HEK293T (cell line): Measurements from ENCODE around the gene KBTBD13.

Experiments
- CTCF ChIA-PET: fragments of 350-600 bp; formaldehyde crosslinking; extraction: SDS; loops from one replicate; lab custom pipeline; 2021; ENCODE audit warnings: antibody characterized with exemption, inconsistent platforms; lab: Yijun Ruan, JAX
- POLR2A ChIA-PET: fragments of 350-600 bp; formaldehyde crosslinking; extraction: SDS; loops from one replicate; lab custom pipeline; 2020; ENCODE audit warnings: antibody characterized with exemption, inconsistent platforms; lab: Yijun Ruan, JAX
- DNase-seq: peaks from one replicate; pipeline ENCODE4 v3.0.0; 2012; ENCODE audit warnings: mixed read lengths; ENCODE audit errors: extremely low spot score
- ARNT ChIP-seq: fragments of 450-650 bp; IDR thresholded peaks from 2 replicates; pipeline ENCODE4 v1.6.1; 2017; ENCODE audit warnings: mild to moderate bottlenecking
- BHLHE40 ChIP-seq: fragments of 450-650 bp; IDR thresholded peaks from 2 replicates; pipeline ENCODE4 v1.6.1; 2016; ENCODE audit warnings: mild to moderate bottlenecking, moderate library complexity, borderline replicate concordance
- CTBP1 ChIP-seq: fragments of 450-650 bp; IDR thresholded peaks from 2 replicates; pipeline ENCODE4 v1.6.1; 2016; ENCODE audit warnings: borderline replicate concordance
- ELF4 ChIP-seq: fragments of 450-650 bp; IDR thresholded peaks from 2 replicates; pipeline ENCODE4 v1.6.1; 2017; ENCODE audit warnings: antibody characterized with exemption
- FOXA1 ChIP-seq: fragments of 450-650 bp; IDR thresholded peaks from 2 replicates; pipeline ENCODE4 v1.6.1; 2016; ENCODE audit warnings: mild to moderate bottlenecking
- FOXK2 ChIP-seq: fragments of 450-650 bp; IDR thresholded peaks from 2 replicates; pipeline ENCODE4 v1.6.1; 2016; ENCODE audit warnings: mild to moderate bottlenecking
- FOXM1 ChIP-seq: fragments of 450-650 bp; IDR thresholded peaks from 2 replicates; pipeline ENCODE4 v1.6.1; 2017; ENCODE audit warnings: mild to moderate bottlenecking, borderline replicate concordance
- HDGF ChIP-seq: fragments of 450-650 bp; IDR thresholded peaks from 2 replicates; pipeline ENCODE4 v1.6.1; 2017; ENCODE audit warnings: antibody characterized with exemption, borderline replicate concordance
- L3MBTL2 ChIP-seq: fragments of 450-650 bp; conservative IDR thresholded peaks from 2 replicates; pipeline ENCODE4 v1.6.1; 2016; ENCODE audit warnings: mild to moderate bottlenecking
- NFRKB ChIP-seq: fragments of 450-650 bp; IDR thresholded peaks from 2 replicates; pipeline ENCODE4 v1.6.1; 2016; ENCODE audit warnings: mild to moderate bottlenecking, moderate library complexity
- SP1 ChIP-seq: fragments of 450-650 bp; IDR thresholded peaks from 2 replicates; pipeline ENCODE4 v1.6.1; 2017
- SUZ12 ChIP-seq: fragments of 450-650 bp; IDR thresholded peaks from 2 replicates; pipeline ENCODE4 v1.6.1; 2016; ENCODE audit warnings: mild to moderate bottlenecking
- TARDBP ChIP-seq: fragments of 450-650 bp; IDR thresholded peaks from 2 replicates; pipeline ENCODE4 v1.6.1; 2016
- ZNF384 ChIP-seq: fragments of 450-650 bp; IDR thresholded peaks from 2 replicates; pipeline ENCODE4 v1.6.1; 2016
- TF ChIP-seq, protein P1 (sequence below): fragments of 450-650 bp; IDR thresholded peaks from 2 replicates; pipeline ENCODE4 v1.6.1; 2016

KBTBD13 gene

DNA sequence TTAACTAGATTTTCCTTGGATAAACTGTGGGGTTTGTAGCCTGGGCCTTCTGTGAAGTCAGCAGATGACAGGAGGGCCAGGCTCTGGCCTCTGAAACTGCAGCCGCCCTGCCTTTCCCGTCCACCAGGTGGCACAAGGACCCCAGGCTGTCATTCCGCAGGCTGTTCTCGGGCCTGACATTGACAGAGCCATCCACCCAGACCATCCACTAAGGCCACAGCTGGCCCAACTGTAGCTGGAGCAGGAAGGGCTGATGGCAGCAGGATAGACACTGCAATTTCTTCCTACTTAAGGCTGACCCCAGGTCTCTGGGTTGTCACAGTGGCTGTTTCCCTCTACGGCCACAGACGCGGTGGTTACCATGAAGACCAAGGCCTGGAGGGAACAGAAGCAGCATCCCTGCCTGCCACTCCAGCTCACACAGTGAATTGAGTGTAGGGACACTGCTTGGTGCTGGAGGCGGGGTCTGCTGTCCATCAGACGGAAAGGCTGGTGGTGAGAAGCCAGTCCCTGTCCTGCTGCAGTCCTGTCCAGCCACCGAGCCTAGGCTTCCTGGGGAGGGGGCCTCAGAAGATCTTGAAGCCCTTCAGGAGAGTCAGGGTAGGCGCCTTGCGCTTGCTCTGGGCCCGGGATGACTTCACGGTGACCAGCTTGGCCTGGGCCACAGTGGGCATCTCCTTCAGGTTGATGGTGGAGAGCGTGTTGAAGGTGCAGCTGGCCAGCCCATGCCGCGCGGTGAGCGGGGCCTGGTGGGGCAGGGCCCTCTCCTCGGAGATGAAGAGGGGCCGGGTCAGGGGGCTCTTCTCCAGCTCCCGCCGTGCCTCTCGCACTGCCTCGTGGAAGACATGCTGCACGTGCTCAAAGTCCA, 22.0 kb upstream of the KBTBD13 start:
- CTCF ChIA-PET: interaction anchor here (0.6 to 3.4 kb wide), 7 partner anchors 11 to 47 kb away, joined by 3 to 15 read pairs (median 11); no protein-coding TSS in a partner anchor
- POLR2A ChIA-PET: no interaction called here
- DNase-seq: peak; percentile 72
- TF ChIP-seq FOXK2 (no peak), SUZ12 (no peak), HDGF (no peak)
- TF ChIP-seq, protein P1, sequence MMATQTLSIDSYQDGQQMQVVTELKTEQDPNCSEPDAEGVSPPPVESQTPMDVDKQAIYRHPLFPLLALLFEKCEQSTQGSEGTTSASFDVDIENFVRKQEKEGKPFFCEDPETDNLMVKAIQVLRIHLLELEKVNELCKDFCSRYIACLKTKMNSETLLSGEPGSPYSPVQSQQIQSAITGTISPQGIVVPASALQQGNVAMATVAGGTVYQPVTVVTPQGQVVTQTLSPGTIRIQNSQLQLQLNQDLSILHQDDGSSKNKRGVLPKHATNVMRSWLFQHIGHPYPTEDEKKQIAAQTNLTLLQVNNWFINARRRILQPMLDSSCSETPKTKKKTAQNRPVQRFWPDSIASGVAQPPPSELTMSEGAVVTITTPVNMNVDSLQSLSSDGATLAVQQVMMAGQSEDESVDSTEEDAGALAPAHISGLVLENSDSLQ: peak; percentile 56

DNA sequence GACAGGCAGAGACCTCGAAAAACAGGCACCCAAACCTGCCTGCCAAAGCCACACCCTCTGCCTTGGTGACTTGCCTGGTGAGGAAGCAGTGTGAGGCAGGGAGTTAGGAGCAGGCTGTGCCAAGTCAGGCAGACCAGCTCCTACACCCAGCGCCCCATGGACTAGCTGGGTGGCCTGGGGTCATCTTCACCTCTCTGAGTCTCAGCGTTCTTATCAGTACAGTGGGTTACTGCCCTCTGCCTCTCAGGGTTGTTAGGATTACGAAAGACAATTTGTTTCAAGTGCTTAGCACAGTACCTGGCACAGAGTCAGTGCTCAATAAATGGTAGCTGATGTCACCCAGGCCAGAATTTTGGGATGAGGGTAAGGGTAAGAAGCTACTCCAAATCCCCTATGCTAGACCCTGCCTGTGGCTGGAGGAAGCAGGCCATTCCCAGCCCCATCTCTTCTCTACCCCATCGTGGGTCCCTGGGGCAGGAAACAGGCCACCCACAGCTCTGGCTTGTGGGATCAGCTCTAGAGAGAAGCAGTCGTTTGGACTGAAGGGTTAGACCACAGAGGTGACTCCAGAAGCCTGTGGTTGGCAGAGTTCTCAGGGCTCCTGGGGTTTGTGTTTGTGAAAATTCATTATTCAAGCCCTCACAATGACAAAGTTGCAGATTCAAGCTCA, 21.2 kb upstream of the KBTBD13 start:
- TF ChIP-seq ARNT: no peak
- no peak for TF ChIP-seq SP1
- TF ChIP-seq ELF4: no peak
- TF ChIP-seq SUZ12: no peak
- no peak for DNase-seq
- CTCF ChIA-PET: interaction anchor here (1.9 to 3.4 kb wide), 3 partner anchors 28 to 46 kb away, joined by 11 to 15 read pairs (median 12); no protein-coding TSS in a partner anchor
- POLR2A ChIA-PET: no interaction called here

DNA sequence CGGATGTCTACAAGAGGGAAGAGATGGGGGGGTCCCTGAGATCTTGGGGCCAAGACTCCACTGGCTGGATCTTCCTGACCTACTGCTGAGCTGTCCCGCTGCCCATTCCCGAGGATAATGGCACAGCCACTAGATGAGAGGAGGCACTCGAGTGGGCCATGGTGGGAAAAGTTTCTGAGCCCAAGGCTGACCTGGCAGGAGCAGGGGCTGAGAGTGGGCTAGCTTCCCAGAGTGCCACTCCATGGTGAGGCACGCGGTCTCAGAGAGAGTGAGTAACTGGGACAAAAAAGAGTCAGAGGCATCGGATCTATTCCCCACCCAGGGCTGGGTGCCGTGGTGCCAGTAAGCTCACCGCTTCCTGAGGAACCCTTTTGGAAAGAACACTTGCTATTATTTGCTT, 20.4 kb upstream of the KBTBD13 start:
- TF ChIP-seq ZNF384: no peak
- no peak for TF ChIP-seq FOXA1
- no peak for TF ChIP-seq NFRKB
- TF ChIP-seq FOXM1: no peak
- no peak for TF ChIP-seq SUZ12
- TF ChIP-seq BHLHE40: no peak
- DNase-seq: no peak
- POLR2A ChIA-PET: no interaction called here
- CTCF ChIA-PET: interaction anchor here (1.9 to 2.1 kb wide), 2 partner anchors 31 to 45 kb away, joined by 11 to 12 read pairs; no protein-coding TSS in a partner anchor

DNA sequence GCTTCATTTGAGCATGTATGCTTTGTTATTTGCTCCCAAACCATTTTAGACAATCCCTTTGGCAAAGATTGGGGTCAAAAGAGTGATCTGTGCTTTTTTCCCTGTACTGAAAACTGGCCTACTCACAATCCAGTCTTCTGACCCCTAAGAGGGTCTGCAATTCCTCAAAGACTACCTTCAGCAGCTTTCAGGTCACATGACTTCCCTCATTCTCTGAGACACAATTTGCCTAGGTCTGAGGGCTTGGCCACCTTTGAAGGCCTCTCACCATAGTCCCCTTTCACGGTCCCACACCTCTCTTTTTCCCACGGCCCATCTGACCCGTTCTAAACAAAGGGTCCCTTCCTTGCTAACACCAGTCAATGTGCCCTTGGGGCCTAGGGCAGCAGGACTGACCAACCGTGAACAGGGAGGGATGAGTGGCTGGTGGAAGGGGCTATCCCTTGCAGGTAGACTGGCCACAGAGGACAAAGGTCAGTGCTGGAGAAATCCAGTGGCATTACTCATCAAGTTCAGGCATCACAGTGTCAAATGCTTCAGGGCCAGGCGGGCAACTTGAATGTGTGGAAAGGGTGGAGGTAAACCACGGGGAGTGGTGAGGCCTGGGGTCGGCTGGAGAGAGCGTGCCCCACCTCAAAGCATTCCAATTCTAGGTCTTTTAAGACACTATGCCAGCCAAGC, 19.5 kb upstream of the KBTBD13 start:
- ChIA-PET POLR2A (no interaction called here), CTCF (interaction anchor here (2.1 kb wide), 1 partner anchor 45 kb away, joined by 11 read pairs; no protein-coding TSS in a partner anchor)
- no peak for DNase-seq
- TF ChIP-seq TARDBP (no peak), SUZ12 (no peak), HDGF (no peak)

DNA sequence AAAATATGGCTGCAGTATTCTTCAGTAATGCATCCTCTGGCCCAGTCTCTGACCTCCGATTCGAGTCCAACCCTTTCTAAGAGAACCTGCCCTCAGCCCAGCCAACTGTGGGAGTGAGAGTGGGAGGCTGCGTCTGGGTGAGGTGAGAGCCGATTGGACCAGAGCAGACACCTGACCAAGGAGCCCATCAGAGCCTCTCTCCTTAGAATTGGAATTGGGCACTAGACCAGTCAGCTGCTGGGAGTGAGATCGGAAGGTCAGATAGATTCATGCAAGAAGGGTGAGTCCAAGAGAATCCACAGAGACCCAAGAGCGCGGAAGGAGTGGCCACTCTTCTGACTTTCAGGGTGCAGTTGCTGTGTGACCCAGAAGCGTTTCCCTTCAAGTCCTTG, 19.0 kb upstream of the KBTBD13 start:
- ChIA-PET CTCF (no interaction called here), POLR2A (no interaction called here)
- TF ChIP-seq CTBP1: no peak
- no peak for TF ChIP-seq FOXM1
- no peak for TF ChIP-seq SP1
- no peak for TF ChIP-seq ZNF384
- TF ChIP-seq BHLHE40: no peak
- no peak for TF ChIP-seq ELF4
- no peak for TF ChIP-seq SUZ12
- TF ChIP-seq L3MBTL2: no peak
- no peak for TF ChIP-seq NFRKB
- TF ChIP-seq TARDBP: no peak
- no peak for TF ChIP-seq HDGF
- DNase-seq: no peak

DNA sequence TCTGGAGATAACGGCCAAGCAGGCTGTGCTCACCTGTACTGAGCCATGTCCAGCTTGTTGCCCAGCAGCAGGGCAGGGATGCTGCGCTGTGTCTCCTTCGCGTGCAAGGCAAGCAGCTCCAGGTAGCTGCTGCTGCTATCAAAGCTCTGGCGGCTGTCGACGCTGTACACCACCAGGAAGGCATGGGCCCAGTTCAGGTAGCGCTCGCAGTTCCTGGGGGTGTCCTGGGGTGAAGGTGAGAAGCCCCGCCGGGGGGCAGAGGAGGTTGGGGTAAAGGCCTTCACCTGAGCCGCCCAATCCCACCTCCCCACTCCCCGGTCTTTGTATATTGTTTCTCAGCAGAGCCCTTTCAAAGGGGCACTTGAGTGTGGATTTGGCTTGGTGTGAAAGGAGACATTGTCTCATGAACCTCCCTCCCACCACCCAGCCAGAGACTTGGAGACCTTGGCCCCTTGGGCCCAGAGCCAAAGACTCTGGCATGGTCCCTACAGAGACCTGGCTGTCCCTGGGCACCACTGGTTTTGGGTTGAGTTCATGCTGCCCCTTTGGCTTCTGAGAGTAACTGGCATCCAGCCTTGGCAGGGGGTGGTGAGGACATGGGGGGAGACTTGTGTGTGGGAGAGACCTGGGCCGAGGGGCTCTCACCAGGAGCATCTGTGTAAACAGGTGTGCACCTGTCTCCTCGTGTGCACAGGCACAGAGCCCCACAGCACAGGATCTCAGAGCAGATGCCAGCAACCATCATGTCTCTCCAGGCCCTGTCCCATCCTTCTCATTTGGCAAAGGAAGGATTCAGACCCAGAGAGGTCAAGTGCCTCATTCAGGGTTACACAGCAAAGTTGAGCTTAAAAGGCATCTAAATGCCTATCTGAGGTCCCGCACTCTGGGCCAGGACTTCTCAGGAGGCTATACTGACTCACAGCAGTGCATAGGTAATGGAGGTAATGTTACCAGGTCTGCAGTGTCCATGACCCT, 17.9 kb upstream of the KBTBD13 start:
- DNase-seq: no peak
- ChIA-PET POLR2A (no interaction called here), CTCF (no interaction called here)
- TF ChIP-seq CTBP1: no peak
- TF ChIP-seq HDGF: no peak
- no peak for TF ChIP-seq L3MBTL2
- TF ChIP-seq ELF4: no peak

DNA sequence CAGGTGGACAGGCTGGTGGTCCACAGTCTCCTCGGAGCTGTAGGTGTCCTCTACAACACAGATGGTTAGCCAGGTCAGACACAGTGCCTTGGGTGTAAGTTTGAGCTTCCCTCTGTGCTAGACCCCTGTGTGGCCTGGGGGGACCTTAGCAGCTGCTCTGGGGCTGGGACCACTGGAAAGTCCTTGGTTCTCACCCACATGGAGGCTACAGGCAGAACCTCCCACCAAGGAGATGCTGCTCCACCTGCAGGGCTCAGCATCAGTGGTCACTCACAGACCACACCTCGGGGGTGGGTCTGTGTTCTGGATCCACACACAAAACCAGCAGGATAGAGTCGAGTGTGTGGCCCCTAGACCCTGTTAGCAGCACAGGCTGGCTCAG, 17.2 kb upstream of the KBTBD13 start:
- no peak for TF ChIP-seq NFRKB
- no peak for TF ChIP-seq ZNF384
- no peak for TF ChIP-seq TARDBP
- ChIA-PET POLR2A (no interaction called here), CTCF (no interaction called here)
- no peak for DNase-seq
